Measurements from ENCODE around the gene PGLYRP3.

PGLYRP3 gene

DNA sequence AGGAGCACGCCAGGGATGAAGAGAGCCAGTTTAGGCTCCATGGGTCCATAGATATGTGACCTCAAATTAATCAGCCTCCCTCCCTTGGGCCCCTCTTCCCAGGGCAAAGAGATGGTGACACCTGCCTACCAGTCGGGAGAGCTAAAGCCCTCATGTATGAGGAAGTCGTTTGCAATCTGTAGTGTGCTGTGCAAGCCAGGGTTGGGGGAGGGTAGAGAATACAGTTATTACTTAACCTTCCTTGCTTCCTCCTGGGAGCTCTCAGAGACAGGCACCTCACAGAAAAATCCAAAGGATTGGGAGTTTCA lies 31.9 kb upstream of the PGLYRP3 start:
- peak; percentile 86 for DNase-seq (ENCODE audit: low read depth)
- H3K4me3 ChIP-seq (ENCODE audit: low read depth, low read length) = no peak overlapping the region
- TF ChIP-seq MYC (IDR thresholded peaks at IDR 0.05; ENCODE audit: low read depth, low read length) (peak; percentile 66), POLR2A (IDR thresholded peaks at IDR 0.05; ENCODE audit: extremely low read depth, insufficient read length) (no peak)
- TF ChIP-seq, protein P1, sequence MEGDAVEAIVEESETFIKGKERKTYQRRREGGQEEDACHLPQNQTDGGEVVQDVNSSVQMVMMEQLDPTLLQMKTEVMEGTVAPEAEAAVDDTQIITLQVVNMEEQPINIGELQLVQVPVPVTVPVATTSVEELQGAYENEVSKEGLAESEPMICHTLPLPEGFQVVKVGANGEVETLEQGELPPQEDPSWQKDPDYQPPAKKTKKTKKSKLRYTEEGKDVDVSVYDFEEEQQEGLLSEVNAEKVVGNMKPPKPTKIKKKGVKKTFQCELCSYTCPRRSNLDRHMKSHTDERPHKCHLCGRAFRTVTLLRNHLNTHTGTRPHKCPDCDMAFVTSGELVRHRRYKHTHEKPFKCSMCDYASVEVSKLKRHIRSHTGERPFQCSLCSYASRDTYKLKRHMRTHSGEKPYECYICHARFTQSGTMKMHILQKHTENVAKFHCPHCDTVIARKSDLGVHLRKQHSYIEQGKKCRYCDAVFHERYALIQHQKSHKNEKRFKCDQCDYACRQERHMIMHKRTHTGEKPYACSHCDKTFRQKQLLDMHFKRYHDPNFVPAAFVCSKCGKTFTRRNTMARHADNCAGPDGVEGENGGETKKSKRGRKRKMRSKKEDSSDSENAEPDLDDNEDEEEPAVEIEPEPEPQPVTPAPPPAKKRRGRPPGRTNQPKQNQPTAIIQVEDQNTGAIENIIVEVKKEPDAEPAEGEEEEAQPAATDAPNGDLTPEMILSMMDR (IDR thresholded peaks at IDR 0.05; ENCODE audit: low read depth, low read length) = no peak

DNA sequence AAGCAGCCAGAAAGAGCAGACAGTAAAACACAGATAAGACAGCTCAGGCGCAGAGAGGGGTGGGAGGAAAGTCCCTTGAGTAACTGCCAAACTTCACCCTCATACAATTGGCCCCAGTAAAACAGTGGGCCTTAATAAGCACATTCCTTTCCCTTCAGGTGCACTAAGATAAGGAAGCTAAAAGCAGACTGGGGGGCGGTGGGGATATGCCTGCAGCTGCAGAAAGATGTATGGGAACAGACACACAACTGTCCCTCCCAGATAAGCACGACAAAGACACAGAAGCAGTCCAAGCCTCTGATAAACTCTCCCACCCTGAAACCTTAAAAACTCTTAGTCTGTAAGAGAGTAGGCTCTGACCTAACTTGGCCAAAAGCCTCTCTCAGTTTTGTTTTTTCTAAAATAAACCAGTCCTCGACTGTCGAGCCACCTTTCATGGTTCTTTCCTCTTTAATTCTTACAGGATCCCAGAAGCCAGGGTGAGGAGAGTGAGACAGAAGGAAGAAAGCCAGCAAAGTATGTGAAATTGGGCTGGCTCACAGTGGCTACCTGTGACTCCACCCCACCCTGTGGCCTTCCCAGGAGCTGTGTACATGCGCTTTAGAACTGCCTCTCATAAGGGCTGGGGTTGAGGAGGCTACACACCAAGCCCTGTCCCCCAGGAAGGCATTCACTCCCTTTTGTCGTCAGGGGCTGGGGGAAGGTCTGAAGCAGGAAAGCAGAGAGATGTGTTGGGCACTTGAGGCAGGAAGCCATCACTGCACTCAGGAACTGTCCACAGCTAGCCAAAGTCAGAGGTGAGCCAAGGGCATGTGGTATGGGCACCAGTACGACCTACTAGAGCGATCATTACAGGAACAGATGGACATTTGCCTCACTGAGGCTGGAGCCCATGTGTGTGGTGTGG lies 31.3 kb upstream of the PGLYRP3 start:
- TF ChIP-seq, protein P2, sequence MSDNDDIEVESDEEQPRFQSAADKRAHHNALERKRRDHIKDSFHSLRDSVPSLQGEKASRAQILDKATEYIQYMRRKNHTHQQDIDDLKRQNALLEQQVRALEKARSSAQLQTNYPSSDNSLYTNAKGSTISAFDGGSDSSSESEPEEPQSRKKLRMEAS (IDR thresholded peaks at IDR 0.05; ENCODE audit: low read depth, low read length) = no peak

DNA sequence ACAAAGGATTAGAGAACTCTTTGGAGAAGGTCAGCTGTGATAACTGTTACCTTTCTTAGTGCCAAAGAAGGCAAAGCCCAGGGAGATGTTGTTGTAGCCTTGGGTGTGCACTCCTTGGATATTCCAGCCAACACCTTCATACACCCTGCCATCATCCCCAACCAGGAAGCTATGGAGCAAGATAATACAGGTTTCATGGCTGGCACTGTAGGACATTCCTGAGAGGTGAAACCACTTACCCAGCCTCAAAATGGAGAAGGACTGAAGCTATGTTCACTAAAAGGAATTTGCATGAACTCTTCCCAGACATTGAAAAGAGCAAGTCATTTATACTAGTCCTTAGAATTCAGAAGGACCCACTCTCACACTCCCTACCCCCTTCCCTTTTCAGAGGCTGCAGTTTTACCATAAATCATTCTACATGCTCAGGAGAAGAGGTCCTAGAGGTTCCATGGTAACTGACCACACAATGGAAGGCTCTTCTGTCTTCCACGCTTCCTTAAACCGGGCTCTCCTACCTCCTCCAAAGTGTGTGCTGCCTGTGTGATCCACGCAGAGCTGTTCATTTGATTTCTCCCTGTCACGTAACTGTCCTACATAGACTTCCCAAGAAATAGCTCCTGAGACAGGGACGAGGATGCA lies 30.4 kb upstream of the PGLYRP3 start:
- no peak overlapping the region for H3K4me3 ChIP-seq (ENCODE audit: low read depth, low read length)
- no peak for DNase-seq (ENCODE audit: low read depth)
- TF ChIP-seq, protein P1 (IDR thresholded peaks at IDR 0.05; ENCODE audit: low read depth, low read length) = no peak
- no peak for TF ChIP-seq POLR2A (IDR thresholded peaks at IDR 0.05; ENCODE audit: extremely low read depth, insufficient read length)
- TF ChIP-seq MYC (IDR thresholded peaks at IDR 0.05; ENCODE audit: low read depth, low read length) = no peak
- TF ChIP-seq, protein P2 (IDR thresholded peaks at IDR 0.05; ENCODE audit: low read depth, low read length) = no peak

More for the DNA sequence above, 31.3 kb upstream of the PGLYRP3 start:
- DNase-seq (ENCODE audit: low read depth) = no peak
- no peak overlapping the region for H3K4me3 ChIP-seq (ENCODE audit: low read depth, low read length)

DNA sequence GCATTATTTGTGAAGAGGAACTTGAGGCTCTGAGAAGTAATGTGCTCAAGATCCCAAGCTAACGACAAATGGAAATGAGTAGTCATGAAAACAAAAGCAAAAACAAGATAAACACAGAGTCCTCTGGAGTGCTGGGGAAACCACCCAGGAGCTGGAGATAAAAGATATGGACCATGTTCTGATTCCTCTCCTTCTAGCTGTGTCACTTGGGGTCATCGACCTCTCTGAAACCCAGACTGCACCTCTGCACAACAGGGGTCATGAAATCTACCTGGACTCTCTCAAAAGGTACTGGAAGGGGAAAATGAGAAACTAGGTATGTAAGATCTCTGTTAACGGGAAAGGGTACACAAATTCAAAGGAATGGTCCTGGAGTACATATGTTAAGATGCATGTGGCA lies 29.4 kb upstream of the PGLYRP3 start:
- H3K4me3 ChIP-seq (ENCODE audit: low read depth, low read length) = no peak overlapping the region
- DNase-seq (ENCODE audit: low read depth) = no peak
- TF ChIP-seq, protein P1 (IDR thresholded peaks at IDR 0.05; ENCODE audit: low read depth, low read length) = no peak
- TF ChIP-seq POLR2A (IDR thresholded peaks at IDR 0.05; ENCODE audit: extremely low read depth, insufficient read length) (no peak), MYC (IDR thresholded peaks at IDR 0.05; ENCODE audit: low read depth, low read length) (no peak)
- TF ChIP-seq, protein P2 (IDR thresholded peaks at IDR 0.05; ENCODE audit: low read depth, low read length) = no peak

DNA sequence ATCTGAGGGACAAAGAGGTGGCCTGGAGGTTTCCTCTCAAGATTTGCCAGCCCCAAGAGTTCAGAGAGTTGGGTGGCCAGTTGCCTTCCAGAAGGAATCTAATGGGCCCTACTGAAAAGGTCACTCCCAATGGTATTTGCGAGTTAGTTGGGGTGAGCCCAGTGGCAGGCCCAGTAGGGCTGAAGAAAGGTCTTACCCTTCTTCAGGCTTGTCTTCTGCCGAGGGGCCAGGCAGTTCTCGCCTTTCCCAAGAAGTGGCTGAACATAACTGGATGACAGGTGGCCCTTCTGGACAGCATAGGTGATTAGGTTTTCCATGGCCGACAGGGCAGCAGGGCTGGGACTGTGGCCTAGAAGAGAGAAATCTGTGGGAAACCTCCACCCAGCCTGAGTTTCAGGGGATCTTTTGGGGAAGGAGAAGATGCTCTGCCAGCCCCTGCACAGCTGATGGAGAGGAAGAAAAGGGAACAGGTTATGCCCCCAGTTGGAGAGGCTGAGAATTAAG lies 28.7 kb upstream of the PGLYRP3 start:
- TF ChIP-seq POLR2A (IDR thresholded peaks at IDR 0.05; ENCODE audit: extremely low read depth, insufficient read length) = no peak
- TF ChIP-seq, protein P1 (IDR thresholded peaks at IDR 0.05; ENCODE audit: low read depth, low read length) = no peak
- TF ChIP-seq MYC (IDR thresholded peaks at IDR 0.05; ENCODE audit: low read depth, low read length) = no peak
- TF ChIP-seq, protein P2 (IDR thresholded peaks at IDR 0.05; ENCODE audit: low read depth, low read length) = no peak
- H3K4me3 ChIP-seq (ENCODE audit: low read depth, low read length) = no peak overlapping the region
- DNase-seq (ENCODE audit: low read depth) = no peak

DNA sequence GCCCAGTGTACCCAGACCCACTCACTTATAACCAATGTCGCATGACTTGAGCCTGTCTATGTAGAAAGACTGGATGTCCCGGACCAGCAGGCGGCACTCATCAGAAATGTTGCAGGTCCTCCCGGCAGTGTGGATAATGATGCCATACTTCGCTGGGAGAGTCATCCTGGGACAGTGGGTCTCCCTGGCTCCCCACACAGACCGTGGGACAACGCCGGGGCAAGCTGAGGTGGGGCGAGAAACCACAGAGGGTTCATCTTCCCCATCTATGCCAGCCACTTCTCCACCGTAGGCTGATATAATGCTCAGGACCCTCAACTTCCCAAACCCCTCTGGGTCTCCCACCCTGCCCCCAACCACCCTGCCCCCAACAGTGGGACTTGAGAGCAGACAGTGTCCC lies 27.6 kb upstream of the PGLYRP3 start:
- DNase-seq (ENCODE audit: low read depth) = no peak
- no peak for TF ChIP-seq POLR2A (IDR thresholded peaks at IDR 0.05; ENCODE audit: extremely low read depth, insufficient read length)
- TF ChIP-seq, protein P2 (IDR thresholded peaks at IDR 0.05; ENCODE audit: low read depth, low read length) = no peak
- TF ChIP-seq, protein P1 (IDR thresholded peaks at IDR 0.05; ENCODE audit: low read depth, low read length) = no peak
- TF ChIP-seq MYC (IDR thresholded peaks at IDR 0.05; ENCODE audit: low read depth, low read length) = no peak
- H3K4me3 ChIP-seq (ENCODE audit: low read depth, low read length) = no peak overlapping the region
